22Rv1 (cell line): Measurements from ENCODE around the gene BCOR.

Source experiments
- H3K27ac ChIP-seq: fragments of 450-650 bp; 2 replicates; pipeline ENCODE4 v1.5.1; 2017
- ZFX ChIP-seq: fragments of 450-650 bp; IDR thresholded peaks from 2 replicates; pipeline ENCODE4 v1.6.1; 2017; ENCODE audit warnings: antibody characterized with exemption, borderline replicate concordance
- TF ChIP-seq, protein P1 (sequence below): fragments of 450-650 bp; IDR thresholded peaks from 2 replicates; pipeline ENCODE4 v1.5.1; 2017; ENCODE audit warnings: mild to moderate bottlenecking

BCOR gene

DNA sequence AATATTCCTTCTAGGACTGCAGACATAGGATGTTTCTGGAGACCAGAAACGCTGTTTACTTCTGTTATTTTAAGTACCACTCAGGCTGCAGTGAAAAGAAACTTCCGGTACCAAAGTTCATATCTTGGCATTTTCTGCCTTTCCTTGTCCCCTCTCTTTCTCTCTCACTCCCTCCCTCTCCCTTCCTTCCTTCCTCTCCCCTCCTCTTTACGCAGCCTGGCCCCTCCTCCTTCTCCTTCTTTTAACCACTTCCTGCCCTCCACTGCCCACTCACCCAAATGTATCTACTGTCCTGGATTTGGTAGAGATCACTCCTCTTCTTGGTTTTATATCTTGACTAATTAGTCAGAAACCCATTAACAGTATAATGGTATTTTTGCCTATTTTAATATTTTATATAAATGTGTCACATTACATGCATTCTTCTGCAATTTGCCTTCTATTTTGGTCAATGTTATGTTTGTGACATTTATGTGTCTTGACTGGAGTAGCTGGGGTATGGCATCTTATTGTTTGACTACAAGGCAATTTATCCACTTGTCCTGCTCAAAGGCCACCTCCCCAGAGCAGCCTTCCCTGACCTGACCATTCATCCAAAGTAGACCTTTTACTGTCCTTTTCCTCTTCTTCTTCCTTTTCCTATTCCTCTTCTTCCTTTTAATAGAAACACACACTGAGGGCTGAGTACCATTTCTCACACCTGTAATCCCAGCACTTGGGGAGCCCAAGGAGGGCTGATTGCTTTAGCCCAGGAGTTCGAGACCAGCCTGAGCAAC is 56.9 kb downstream of the BCOR start:
- TF ChIP-seq ZFX = no peak
- no peak overlapping the region for H3K27ac ChIP-seq

GRCh38 chrX:40039887-40040286 is 57.9 kb downstream of the BCOR start:
- H3K27ac ChIP-seq = no peak overlapping the region
- no peak for TF ChIP-seq ZFX
- TF ChIP-seq, protein P1, sequence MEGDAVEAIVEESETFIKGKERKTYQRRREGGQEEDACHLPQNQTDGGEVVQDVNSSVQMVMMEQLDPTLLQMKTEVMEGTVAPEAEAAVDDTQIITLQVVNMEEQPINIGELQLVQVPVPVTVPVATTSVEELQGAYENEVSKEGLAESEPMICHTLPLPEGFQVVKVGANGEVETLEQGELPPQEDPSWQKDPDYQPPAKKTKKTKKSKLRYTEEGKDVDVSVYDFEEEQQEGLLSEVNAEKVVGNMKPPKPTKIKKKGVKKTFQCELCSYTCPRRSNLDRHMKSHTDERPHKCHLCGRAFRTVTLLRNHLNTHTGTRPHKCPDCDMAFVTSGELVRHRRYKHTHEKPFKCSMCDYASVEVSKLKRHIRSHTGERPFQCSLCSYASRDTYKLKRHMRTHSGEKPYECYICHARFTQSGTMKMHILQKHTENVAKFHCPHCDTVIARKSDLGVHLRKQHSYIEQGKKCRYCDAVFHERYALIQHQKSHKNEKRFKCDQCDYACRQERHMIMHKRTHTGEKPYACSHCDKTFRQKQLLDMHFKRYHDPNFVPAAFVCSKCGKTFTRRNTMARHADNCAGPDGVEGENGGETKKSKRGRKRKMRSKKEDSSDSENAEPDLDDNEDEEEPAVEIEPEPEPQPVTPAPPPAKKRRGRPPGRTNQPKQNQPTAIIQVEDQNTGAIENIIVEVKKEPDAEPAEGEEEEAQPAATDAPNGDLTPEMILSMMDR = no peak

GRCh38 chrX:40037367-40037766 is 60.4 kb downstream of the BCOR start:
- TF ChIP-seq, protein P1 = no peak
- no peak for TF ChIP-seq ZFX

GRCh38 chrX:40035726-40036125 is 62.0 kb downstream of the BCOR start:
- no peak overlapping the region for H3K27ac ChIP-seq
- TF ChIP-seq ZFX = no peak

More at GRCh38 chrX:40037367-40037766, 60.4 kb downstream of the BCOR start:
- no peak overlapping the region for H3K27ac ChIP-seq

- no peak overlapping the region for H3K27ac ChIP-seq
- no peak for TF ChIP-seq ZFX
- TF ChIP-seq, protein P1 = no peak
These were observed 65.8 kb downstream of the BCOR start for GRCh38 chrX:40031911-40032310.

GRCh38 chrX:40030205-40030604 is 67.6 kb downstream of the BCOR start:
- TF ChIP-seq, protein P1 = no peak
- no peak for TF ChIP-seq ZFX
- H3K27ac ChIP-seq = no peak overlapping the region

- no peak overlapping the region for H3K27ac ChIP-seq
- no peak for TF ChIP-seq ZFX
- TF ChIP-seq, protein P1 = no peak
These were observed 75.3 kb downstream of the BCOR start for GRCh38 chrX:40022421-40022820.

- TF ChIP-seq, protein P1 = no peak
- TF ChIP-seq ZFX = no peak
- no peak overlapping the region for H3K27ac ChIP-seq
These were observed 76.1 kb downstream of the BCOR start for GRCh38 chrX:40021647-40022046.
